Hepatocyte (in vitro differentiated cells): Measurements from ENCODE around the gene HOXA11.

Source experiments
- CTCF ChIP-seq: fragments of 200-600 bp; sonication (generic); IDR thresholded peaks from 2 replicates; pipeline ENCODE4 v1.5.1; 2016; ENCODE audit warnings: antibody characterized with exemption, mild to moderate bottlenecking; ENCODE audit not compliant: poor library complexity
- EZH2 ChIP-seq: fragments of 200-600 bp; sonication (generic); IDR thresholded peaks from 2 replicates; pipeline ENCODE4 v1.6.1; 2016; ENCODE audit warnings: antibody characterized with exemption, mild to moderate bottlenecking, borderline replicate concordance
- EZH2phosphoT487 ChIP-seq: fragments of 200-600 bp; sonication (generic); IDR thresholded peaks from one replicate; pipeline ENCODE4 v1.6.1; 2018; ENCODE audit warnings: antibody characterized with exemption, mild to moderate bottlenecking, low read depth, moderate library complexity; ENCODE audit not compliant: unreplicated experiment, severe bottlenecking

GRCh38 chr7:27220440-27220955, 35.5 kb upstream of the HOXA11 start:
- TF ChIP-seq CTCF = no peak
- no peak for TF ChIP-seq EZH2phosphoT487
- TF ChIP-seq EZH2 = peak; percentile 25
